ENCODE results near the gene CHD1L.

DNA sequence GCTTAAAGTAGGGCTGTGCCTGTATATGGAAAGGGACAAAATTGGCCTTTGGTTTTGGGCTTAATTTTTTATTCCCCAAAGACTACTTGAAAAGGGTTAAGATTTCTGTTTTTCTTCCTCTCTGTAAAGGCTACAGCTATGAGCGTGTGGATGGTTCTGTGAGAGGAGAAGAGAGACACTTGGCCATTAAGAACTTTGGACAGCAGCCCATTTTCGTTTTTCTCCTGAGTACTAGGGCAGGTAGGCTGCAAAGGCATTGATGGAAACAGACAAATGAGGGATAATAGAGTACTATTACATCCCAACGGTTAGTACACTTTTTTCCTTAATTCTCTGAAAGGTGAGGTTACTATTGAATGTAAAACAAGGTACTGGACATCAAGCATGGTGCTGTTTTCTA is 29.6 kb downstream of the CHD1L start:
- TF ChIP-seq, protein P1, sequence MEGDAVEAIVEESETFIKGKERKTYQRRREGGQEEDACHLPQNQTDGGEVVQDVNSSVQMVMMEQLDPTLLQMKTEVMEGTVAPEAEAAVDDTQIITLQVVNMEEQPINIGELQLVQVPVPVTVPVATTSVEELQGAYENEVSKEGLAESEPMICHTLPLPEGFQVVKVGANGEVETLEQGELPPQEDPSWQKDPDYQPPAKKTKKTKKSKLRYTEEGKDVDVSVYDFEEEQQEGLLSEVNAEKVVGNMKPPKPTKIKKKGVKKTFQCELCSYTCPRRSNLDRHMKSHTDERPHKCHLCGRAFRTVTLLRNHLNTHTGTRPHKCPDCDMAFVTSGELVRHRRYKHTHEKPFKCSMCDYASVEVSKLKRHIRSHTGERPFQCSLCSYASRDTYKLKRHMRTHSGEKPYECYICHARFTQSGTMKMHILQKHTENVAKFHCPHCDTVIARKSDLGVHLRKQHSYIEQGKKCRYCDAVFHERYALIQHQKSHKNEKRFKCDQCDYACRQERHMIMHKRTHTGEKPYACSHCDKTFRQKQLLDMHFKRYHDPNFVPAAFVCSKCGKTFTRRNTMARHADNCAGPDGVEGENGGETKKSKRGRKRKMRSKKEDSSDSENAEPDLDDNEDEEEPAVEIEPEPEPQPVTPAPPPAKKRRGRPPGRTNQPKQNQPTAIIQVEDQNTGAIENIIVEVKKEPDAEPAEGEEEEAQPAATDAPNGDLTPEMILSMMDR (IDR thresholded peaks at IDR 0.05; ENCODE audit: low read length), result no peak
- TF ChIP-seq EZH2 (optimal IDR thresholded peaks at IDR 0.05; ENCODE audit: low read depth, low read length), result no peak
- no peak for TF ChIP-seq EZH2phosphoT487 (IDR thresholded peaks at IDR 0.05; ENCODE audit: low read length)

All from MM.1S (cell line).